ENCODE results near the gene LRCH3. TPM values are rescaled to one million over a fixed set of nuclear protein-coding genes. Genes with fewer than 3 reads are reported as not detected.
A peak's percentile ranks its signal among the peaks of the same experiment; 100 is the strongest.

Gene LRCH3
- total and polyA plus RNA-seq, 4 donors, result 44.5 to 84.6 (median 58.0) TPM

- Histone ChIP-seq H3K36me3 (ENCODE audit: control insufficient read depth, insufficient read depth, low read length) (no peaks in the 10 kb centered on the region), H3K4me1 (ENCODE audit: control insufficient read depth, insufficient read depth, low read length) (peaks cover 11% of the 10 kb centered on the region), H3K9me3 (ENCODE audit: control insufficient read depth, insufficient read depth, low read length) (no peaks in the 10 kb centered on the region), H3K27ac (ENCODE audit: low read depth, low read length) (peak overlapping the region; percentile 97), H3K27me3 (ENCODE audit: control insufficient read depth, insufficient read depth, low read length) (no peaks in the 10 kb centered on the region), H3K4me3 (ENCODE audit: low read depth, low read length) (peak overlapping the region; percentile 82)
- peak in 3 of 6 donors; percentile 36 to 53 (median 46) for DNase-seq (ENCODE audit: low read depth in 4 of 6, low spot score in 6 of 6)
- 11% methylated on average over 23 of the region's 36 CpGs for WGBS (ENCODE audit: insufficient coverage)
Measured at GRCh38 chr3:197750858-197751737, 40.0 kb upstream of the LRCH3 start.

- Histone ChIP-seq H3K4me1 (ENCODE audit: control insufficient read depth, insufficient read depth, low read length) (peaks cover 11% of the 10 kb centered on the region), H3K27ac (ENCODE audit: low read depth, low read length) (no peak overlapping the region), H3K27me3 (ENCODE audit: control insufficient read depth, insufficient read depth, low read length) (no peaks in the 10 kb centered on the region), H3K9me3 (ENCODE audit: control insufficient read depth, insufficient read depth, low read length) (no peaks in the 10 kb centered on the region), H3K4me3 (ENCODE audit: low read depth, low read length) (no peak overlapping the region), H3K36me3 (ENCODE audit: control insufficient read depth, insufficient read depth, low read length) (no peaks in the 10 kb centered on the region)
- no peak for DNase-seq (ENCODE audit: low read depth in 4 of 6, low spot score in 6 of 6)
- WGBS (ENCODE audit: insufficient coverage), result no CpG with 5 or more reads among the region's 5 CpGs
Measured at GRCh38 chr3:197752107-197752506, 38.9 kb upstream of the LRCH3 start.

- Histone ChIP-seq H3K4me3 (ENCODE audit: low read depth, low read length) (no peak overlapping the region), H3K4me1 (ENCODE audit: control insufficient read depth, insufficient read depth, low read length) (peaks cover 11% of the 10 kb centered on the region), H3K27me3 (ENCODE audit: control insufficient read depth, insufficient read depth, low read length) (no peaks in the 10 kb centered on the region), H3K36me3 (ENCODE audit: control insufficient read depth, insufficient read depth, low read length) (peaks cover 7% of the 10 kb centered on the region), H3K9me3 (ENCODE audit: control insufficient read depth, insufficient read depth, low read length) (no peaks in the 10 kb centered on the region), H3K27ac (ENCODE audit: low read depth, low read length) (no peak overlapping the region)
- DNase-seq (ENCODE audit: low read depth in 4 of 6, low spot score in 6 of 6), result no peak
- WGBS (ENCODE audit: insufficient coverage), result no CpG with 5 or more reads among the region's 3 CpGs
Measured at GRCh38 chr3:197753263-197753662, 37.8 kb upstream of the LRCH3 start.

GRCh38 chr3:197756704-197757103 lies 34.4 kb upstream of the LRCH3 start:
- H3K27me3 ChIP-seq (ENCODE audit: control insufficient read depth, insufficient read depth, low read length), result no peaks in the 10 kb centered on the region
- H3K4me1 ChIP-seq (ENCODE audit: control insufficient read depth, insufficient read depth, low read length), result peaks cover 5% of the 10 kb centered on the region
- no peaks in the 10 kb centered on the region for H3K9me3 ChIP-seq (ENCODE audit: control insufficient read depth, insufficient read depth, low read length)
- WGBS (ENCODE audit: insufficient coverage), result no CpG with 5 or more reads among the region's 3 CpGs
- H3K36me3 ChIP-seq (ENCODE audit: control insufficient read depth, insufficient read depth, low read length), result peaks cover 7% of the 10 kb centered on the region
- H3K4me3 ChIP-seq (ENCODE audit: low read depth, low read length), result no peak overlapping the region
- H3K27ac ChIP-seq (ENCODE audit: low read depth, low read length), result no peak overlapping the region
- no peak for DNase-seq (ENCODE audit: low read depth in 4 of 6, low spot score in 6 of 6)

- 97% methylated on average over 4 of the region's 4 CpGs for WGBS (ENCODE audit: insufficient coverage)
- no peaks in the 10 kb centered on the region for H3K4me1 ChIP-seq (ENCODE audit: control insufficient read depth, insufficient read depth, low read length)
- no peak overlapping the region for H3K27ac ChIP-seq (ENCODE audit: low read depth, low read length)
- no peak overlapping the region for H3K4me3 ChIP-seq (ENCODE audit: low read depth, low read length)
- H3K36me3 ChIP-seq (ENCODE audit: control insufficient read depth, insufficient read depth, low read length), result peaks cover 23% of the 10 kb centered on the region
- no peaks in the 10 kb centered on the region for H3K27me3 ChIP-seq (ENCODE audit: control insufficient read depth, insufficient read depth, low read length)
- DNase-seq (ENCODE audit: low read depth in 4 of 6, low spot score in 6 of 6), result no peak
- H3K9me3 ChIP-seq (ENCODE audit: control insufficient read depth, insufficient read depth, low read length), result no peaks in the 10 kb centered on the region
Measured at GRCh38 chr3:197758512-197758911, 32.5 kb upstream of the LRCH3 start.

- DNase-seq (ENCODE audit: low read depth in 4 of 6, low spot score in 6 of 6), result no peak
- peaks cover 34% of the 10 kb centered on the region for H3K36me3 ChIP-seq (ENCODE audit: control insufficient read depth, insufficient read depth, low read length)
Measured at GRCh38 chr3:197761784-197762183, 29.3 kb upstream of the LRCH3 start.

GRCh38 chr3:197775317-197775716 lies 15.7 kb upstream of the LRCH3 start:
- no peaks in the 10 kb centered on the region for H3K4me1 ChIP-seq (ENCODE audit: control insufficient read depth, insufficient read depth, low read length)
- 88% methylated on average over 7 of the region's 7 CpGs for WGBS (ENCODE audit: insufficient coverage)
- DNase-seq (ENCODE audit: low read depth in 4 of 6, low spot score in 6 of 6), result no peak
- peaks cover 65% of the 10 kb centered on the region for H3K36me3 ChIP-seq (ENCODE audit: control insufficient read depth, insufficient read depth, low read length)
- no peak overlapping the region for H3K27ac ChIP-seq (ENCODE audit: low read depth, low read length)
- H3K9me3 ChIP-seq (ENCODE audit: control insufficient read depth, insufficient read depth, low read length), result no peaks in the 10 kb centered on the region
- H3K27me3 ChIP-seq (ENCODE audit: control insufficient read depth, insufficient read depth, low read length), result no peaks in the 10 kb centered on the region
- no peak overlapping the region for H3K4me3 ChIP-seq (ENCODE audit: low read depth, low read length)

More at GRCh38 chr3:197761784-197762183, 29.3 kb upstream of the LRCH3 start:
- H3K27ac ChIP-seq (ENCODE audit: low read depth, low read length), result no peak overlapping the region
- H3K9me3 ChIP-seq (ENCODE audit: control insufficient read depth, insufficient read depth, low read length), result no peaks in the 10 kb centered on the region
- no peaks in the 10 kb centered on the region for H3K4me1 ChIP-seq (ENCODE audit: control insufficient read depth, insufficient read depth, low read length)
- H3K4me3 ChIP-seq (ENCODE audit: low read depth, low read length), result no peak overlapping the region
- H3K27me3 ChIP-seq (ENCODE audit: control insufficient read depth, insufficient read depth, low read length), result no peaks in the 10 kb centered on the region

GRCh38 chr3:197782230-197782629 lies 8.8 kb upstream of the LRCH3 start:
- H3K36me3 ChIP-seq (ENCODE audit: control insufficient read depth, insufficient read depth, low read length), result peaks cover 30% of the 10 kb centered on the region
- WGBS (ENCODE audit: insufficient coverage), result 80% methylated on average over 1 of the region's 4 CpGs
- H3K27ac ChIP-seq (ENCODE audit: low read depth, low read length), result no peak overlapping the region
- DNase-seq (ENCODE audit: low read depth in 4 of 6, low spot score in 6 of 6), result no peak
- no peaks in the 10 kb centered on the region for H3K27me3 ChIP-seq (ENCODE audit: control insufficient read depth, insufficient read depth, low read length)
- H3K9me3 ChIP-seq (ENCODE audit: control insufficient read depth, insufficient read depth, low read length), result no peaks in the 10 kb centered on the region
- no peaks in the 10 kb centered on the region for H3K4me1 ChIP-seq (ENCODE audit: control insufficient read depth, insufficient read depth, low read length)
- no peak overlapping the region for H3K4me3 ChIP-seq (ENCODE audit: low read depth, low read length)

GRCh38 chr3:197784019-197784585 lies 7.0 kb upstream of the LRCH3 start:
- Histone ChIP-seq H3K4me1 (ENCODE audit: control insufficient read depth, insufficient read depth, low read length) (no peaks in the 10 kb centered on the region), H3K4me3 (ENCODE audit: low read depth, low read length) (no peak overlapping the region), H3K27me3 (ENCODE audit: control insufficient read depth, insufficient read depth, low read length) (no peaks in the 10 kb centered on the region), H3K9me3 (ENCODE audit: control insufficient read depth, insufficient read depth, low read length) (no peaks in the 10 kb centered on the region), H3K36me3 (ENCODE audit: control insufficient read depth, insufficient read depth, low read length) (peaks cover 22% of the 10 kb centered on the region), H3K27ac (ENCODE audit: low read depth, low read length) (no peak overlapping the region)
- no peak for DNase-seq (ENCODE audit: low read depth in 4 of 6, low spot score in 6 of 6)
- WGBS (ENCODE audit: insufficient coverage), result no CpG with 5 or more reads among the region's 7 CpGs

GRCh38 chr3:197787412-197787811 lies 3.6 kb upstream of the LRCH3 start:
- Histone ChIP-seq H3K4me1 (ENCODE audit: control insufficient read depth, insufficient read depth, low read length) (peaks cover 5% of the 10 kb centered on the region), H3K4me3 (ENCODE audit: low read depth, low read length) (no peak overlapping the region), H3K27me3 (ENCODE audit: control insufficient read depth, insufficient read depth, low read length) (no peaks in the 10 kb centered on the region), H3K27ac (ENCODE audit: low read depth, low read length) (no peak overlapping the region), H3K36me3 (ENCODE audit: control insufficient read depth, insufficient read depth, low read length) (peaks cover 3% of the 10 kb centered on the region), H3K9me3 (ENCODE audit: control insufficient read depth, insufficient read depth, low read length) (no peaks in the 10 kb centered on the region)
- WGBS (ENCODE audit: insufficient coverage), result no CpG with 5 or more reads among the region's 1 CpG
- DNase-seq (ENCODE audit: low read depth in 4 of 6, low spot score in 6 of 6), result no peak

Data from spinal cord (tissue), 10 donors.